ENCODE results near the gene FGD5. TPM values are rescaled to one million over a fixed set of nuclear protein-coding genes. Genes with fewer than 3 reads are reported as not detected.

Gene FGD5
- total RNA-seq, 1 experiment from 2014 or later = not detected

DNA sequence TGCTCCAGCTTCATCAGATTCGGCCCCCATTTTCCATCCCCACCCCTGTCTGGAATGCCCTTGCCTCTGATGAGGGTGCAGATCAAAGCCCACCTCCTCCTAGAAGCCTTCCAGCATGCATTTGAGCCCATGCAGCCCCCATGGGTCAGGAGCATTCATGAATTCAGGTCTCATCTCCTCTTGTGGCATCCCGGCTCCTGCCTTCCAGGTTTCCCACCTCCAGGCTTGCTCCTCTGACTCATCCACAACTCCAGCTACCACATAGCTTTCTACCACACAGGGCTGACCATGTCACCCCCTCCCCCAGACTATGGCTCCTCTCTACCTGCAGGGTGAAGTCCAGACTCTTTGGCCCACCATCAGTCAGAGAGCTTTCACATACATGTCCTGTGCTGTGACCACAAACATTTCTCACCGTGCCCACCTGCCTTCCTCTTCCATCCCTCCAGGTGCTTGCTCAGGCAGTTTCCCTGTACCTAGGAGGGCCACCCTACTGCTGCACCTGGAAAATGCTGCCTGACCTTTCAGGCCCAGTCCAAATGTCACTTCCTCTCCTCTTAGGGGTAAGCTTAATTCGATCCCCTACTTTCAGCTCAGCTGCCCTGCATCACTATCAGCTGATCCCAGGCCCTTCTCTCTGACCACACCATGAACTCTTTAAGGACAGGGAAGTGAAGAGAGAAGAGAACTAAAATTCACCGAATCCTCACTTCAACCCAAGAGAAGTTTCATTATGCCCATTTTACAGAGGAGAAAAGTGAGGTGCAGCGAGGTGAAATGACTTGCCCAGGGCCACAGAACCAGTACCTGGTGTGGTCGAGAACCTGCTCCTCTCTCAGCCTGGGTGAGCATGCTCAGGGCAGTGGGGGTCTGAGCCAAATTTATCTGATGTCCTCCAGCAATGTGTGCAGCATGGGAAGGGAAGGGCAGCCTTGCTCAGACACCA is 13.7 kb upstream of the FGD5 start:
- TF ChIP-seq, protein P1, sequence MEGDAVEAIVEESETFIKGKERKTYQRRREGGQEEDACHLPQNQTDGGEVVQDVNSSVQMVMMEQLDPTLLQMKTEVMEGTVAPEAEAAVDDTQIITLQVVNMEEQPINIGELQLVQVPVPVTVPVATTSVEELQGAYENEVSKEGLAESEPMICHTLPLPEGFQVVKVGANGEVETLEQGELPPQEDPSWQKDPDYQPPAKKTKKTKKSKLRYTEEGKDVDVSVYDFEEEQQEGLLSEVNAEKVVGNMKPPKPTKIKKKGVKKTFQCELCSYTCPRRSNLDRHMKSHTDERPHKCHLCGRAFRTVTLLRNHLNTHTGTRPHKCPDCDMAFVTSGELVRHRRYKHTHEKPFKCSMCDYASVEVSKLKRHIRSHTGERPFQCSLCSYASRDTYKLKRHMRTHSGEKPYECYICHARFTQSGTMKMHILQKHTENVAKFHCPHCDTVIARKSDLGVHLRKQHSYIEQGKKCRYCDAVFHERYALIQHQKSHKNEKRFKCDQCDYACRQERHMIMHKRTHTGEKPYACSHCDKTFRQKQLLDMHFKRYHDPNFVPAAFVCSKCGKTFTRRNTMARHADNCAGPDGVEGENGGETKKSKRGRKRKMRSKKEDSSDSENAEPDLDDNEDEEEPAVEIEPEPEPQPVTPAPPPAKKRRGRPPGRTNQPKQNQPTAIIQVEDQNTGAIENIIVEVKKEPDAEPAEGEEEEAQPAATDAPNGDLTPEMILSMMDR (conservative IDR thresholded peaks at IDR 0.05; ENCODE audit: low read depth, low read length) = no peak
- no peak for TF ChIP-seq EZH2 (IDR thresholded peaks at IDR 0.05; ENCODE audit: borderline replicate concordance, low read depth, low read length, poor library complexity, severe bottlenecking)
- CTCF ChIA-PET = interaction anchor here (0.6 kb wide), 1 partner anchor 59 kb away, joined by 3 read pairs; no protein-coding TSS in a partner anchor

DNA sequence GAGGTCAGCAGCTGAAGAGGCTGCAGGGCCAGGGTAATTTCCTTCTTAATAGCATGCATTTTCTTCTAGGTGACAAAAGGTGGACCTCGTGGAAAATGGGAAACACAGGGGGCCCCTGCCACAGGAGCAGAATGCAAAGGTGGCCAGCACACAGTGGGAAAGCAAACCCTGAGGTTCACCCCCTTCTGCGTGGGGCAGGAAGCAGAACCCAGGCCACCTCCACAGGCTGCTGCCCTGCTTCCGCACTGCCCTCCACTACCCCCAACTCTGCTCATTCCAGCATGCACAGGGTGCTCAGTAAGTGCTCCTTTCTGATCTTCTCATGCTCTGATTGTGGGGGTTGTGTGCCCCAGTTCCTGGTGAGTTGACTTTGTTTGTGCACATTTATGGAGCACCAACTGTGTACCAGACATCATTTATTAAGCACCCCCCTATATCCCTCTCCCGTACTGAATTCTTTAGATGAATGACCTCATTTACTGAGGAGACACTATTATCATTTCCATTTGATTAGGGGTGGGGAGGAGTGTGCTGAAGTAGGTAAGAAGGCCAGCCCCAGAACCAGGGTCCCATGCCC is 12.7 kb upstream of the FGD5 start:
- CTCF ChIA-PET = no interaction called here

More for the DNA sequence above, 13.7 kb upstream of the FGD5 start:
- no peaks in the 10 kb centered on the region for H3K36me3 ChIP-seq (ENCODE audit: insufficient read depth, low read length, poor library complexity, severe bottlenecking)
- POLR2A ChIA-PET (ENCODE audit: low non-redundant PET) = no interaction called here
- no peak overlapping the region for H3K27ac ChIP-seq (ENCODE audit: low read depth, low read length, poor library complexity, severe bottlenecking)
- H3K9me3 ChIP-seq (ENCODE audit: low read depth, low read length, poor library complexity, severe bottlenecking) = no peaks in the 10 kb centered on the region
- no peak for DNase-seq (ENCODE audit: low spot score)
- no TSS peak for BruUV-seq (replicated peaks)
- H3K4me3 ChIP-seq (ENCODE audit: low read depth, low read length, poor library complexity, severe bottlenecking) = no peak overlapping the region
- H3K4me1 ChIP-seq (ENCODE audit: insufficient read depth, low read length, poor library complexity, severe bottlenecking) = no peaks in the 10 kb centered on the region
- intact Hi-C loops (cut with micrococcal nuclease; ENCODE audit: unreplicated experiment) = no loop called here
- peaks cover 66% of the 10 kb centered on the region for H3K27me3 ChIP-seq (replicated peaks; ENCODE audit: insufficient read depth, low read depth, low read length, poor library complexity)

DNA sequence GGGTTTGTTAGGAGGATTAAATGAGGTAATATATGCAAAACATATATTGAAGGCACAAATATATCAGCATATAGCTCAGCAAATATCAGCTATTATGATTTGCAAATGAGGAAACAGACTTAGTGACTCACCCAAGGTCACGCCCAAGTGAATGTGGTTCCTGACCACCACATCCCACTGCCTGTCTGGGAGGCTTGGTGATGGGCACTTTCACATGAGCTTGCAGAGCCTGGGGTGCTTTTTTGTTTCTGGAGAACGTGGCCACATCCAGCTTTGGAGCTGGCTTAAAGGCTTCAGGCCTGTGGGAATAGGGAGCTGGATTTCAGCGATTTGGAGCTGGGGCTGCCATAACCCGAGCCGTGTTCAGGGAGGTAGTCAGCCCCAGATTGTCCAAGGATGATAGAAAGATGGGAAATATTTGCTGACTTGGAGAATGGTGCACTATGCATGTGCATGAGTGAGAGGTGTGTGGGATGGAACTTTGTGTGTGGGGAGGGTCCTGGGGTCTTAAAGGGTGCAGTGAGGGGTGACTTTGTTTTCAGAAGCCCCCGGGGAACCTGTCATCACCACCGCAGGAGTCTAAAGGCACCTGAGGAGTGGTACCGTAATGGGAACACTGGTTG is 12.0 kb upstream of the FGD5 start:
- H3K9me3 ChIP-seq (ENCODE audit: low read depth, low read length, poor library complexity, severe bottlenecking) = no peaks in the 10 kb centered on the region
- H3K27me3 ChIP-seq (replicated peaks; ENCODE audit: insufficient read depth, low read depth, low read length, poor library complexity) = peaks cover 80% of the 10 kb centered on the region
- DNase-seq (ENCODE audit: low spot score) = no peak
- no TSS peak for BruUV-seq (replicated peaks)
- no peaks in the 10 kb centered on the region for H3K4me1 ChIP-seq (ENCODE audit: insufficient read depth, low read length, poor library complexity, severe bottlenecking)
- H3K36me3 ChIP-seq (ENCODE audit: insufficient read depth, low read length, poor library complexity, severe bottlenecking) = no peaks in the 10 kb centered on the region
- POLR2A ChIA-PET (ENCODE audit: low non-redundant PET) = no interaction called here
- no peak for TF ChIP-seq EZH2 (IDR thresholded peaks at IDR 0.05; ENCODE audit: borderline replicate concordance, low read depth, low read length, poor library complexity, severe bottlenecking)
- TF ChIP-seq, protein P1 (conservative IDR thresholded peaks at IDR 0.05; ENCODE audit: low read depth, low read length) = no peak
- H3K4me3 ChIP-seq (ENCODE audit: low read depth, low read length, poor library complexity, severe bottlenecking) = no peak overlapping the region
- no peak overlapping the region for H3K27ac ChIP-seq (ENCODE audit: low read depth, low read length, poor library complexity, severe bottlenecking)
- intact Hi-C loops (cut with micrococcal nuclease; ENCODE audit: unreplicated experiment) = no loop called here
- CTCF ChIA-PET = no interaction called here

More for the DNA sequence above, 12.7 kb upstream of the FGD5 start:
- Histone ChIP-seq H3K4me1 (ENCODE audit: insufficient read depth, low read length, poor library complexity, severe bottlenecking) (no peaks in the 10 kb centered on the region), H3K4me3 (ENCODE audit: low read depth, low read length, poor library complexity, severe bottlenecking) (no peak overlapping the region), H3K36me3 (ENCODE audit: insufficient read depth, low read length, poor library complexity, severe bottlenecking) (no peaks in the 10 kb centered on the region), H3K27me3 (replicated peaks; ENCODE audit: insufficient read depth, low read depth, low read length, poor library complexity) (peaks cover 73% of the 10 kb centered on the region), H3K27ac (ENCODE audit: low read depth, low read length, poor library complexity, severe bottlenecking) (no peak overlapping the region), H3K9me3 (ENCODE audit: low read depth, low read length, poor library complexity, severe bottlenecking) (no peaks in the 10 kb centered on the region)
- BruUV-seq (replicated peaks) = no TSS peak
- intact Hi-C loops (cut with micrococcal nuclease; ENCODE audit: unreplicated experiment) = no loop called here
- POLR2A ChIA-PET (ENCODE audit: low non-redundant PET) = no interaction called here
- TF ChIP-seq, protein P1 (conservative IDR thresholded peaks at IDR 0.05; ENCODE audit: low read depth, low read length) = no peak
- TF ChIP-seq EZH2 (IDR thresholded peaks at IDR 0.05; ENCODE audit: borderline replicate concordance, low read depth, low read length, poor library complexity, severe bottlenecking) = no peak
- no peak for DNase-seq (ENCODE audit: low spot score)

Measured in A673 (cell line).